Spleen (tissue), 7 donors: ENCODE data around the gene FNDC3A.

Source experiments
- CTCF ChIP-seq, 11 experiments: fragments of 200-600 bp in 7 of 11; fragments of 450-650 bp in 4 of 11; sonication (generic) in 4 of 11; IDR thresholded peaks in 8 of 11; conservative IDR thresholded peaks in 3 of 11; 1 replicate in 7 of 11; 2 replicates in 4 of 11; pipeline versions ENCODE4 v1.4.0 to v1.8.0; 2016 to 2021; ENCODE audit warnings: antibody characterized with exemption in 11 of 11, inconsistent platforms in 4 of 11, mild to moderate bottlenecking in 1 of 11
- POLR2A ChIP-seq, 3 donors: fragments of 450-650 bp; IDR thresholded peaks; one replicate each; pipeline ENCODE4 v1.5.1; 2017; ENCODE audit warnings: antibody characterized with exemption in 3 of 3, mild to moderate bottlenecking in 1 of 3
- POLR2AphosphoS5 ChIP-seq, 3 donors: sonication (generic); formaldehyde crosslinking; IDR thresholded peaks; one replicate each; pipeline ENCODE4 v1.5.1; 2017; ENCODE audit warnings: antibody characterized with exemption in 3 of 3
- donor health status: DM: no; HTN: no; CAD: no; lungs with moderate emphysema.
- donor health status: DM: no; HTN: no; CAD: no.
- donor health status: DM: no; HTN: no; CAD: no.

- TF ChIP-seq CTCF (IDR thresholded peaks at IDR 0.05 in 8 of 11, conservative IDR thresholded peaks at IDR 0.05 in 3 of 11) (no peak), POLR2A (IDR thresholded peaks at IDR 0.05) (no peak), POLR2AphosphoS5 (IDR thresholded peaks at IDR 0.05) (no peak)
Measured at GRCh38 chr13:49210114-49210513, 234.4 kb downstream of the FNDC3A start.
